Right atrium auricular region (tissue), 2 donors: ENCODE measurements around the gene NRIP1. TPM values are rescaled to one million over a fixed set of nuclear protein-coding genes. Genes with fewer than 3 reads are reported as not detected.

Experiments
- DNase-seq: peaks from one replicate; pipeline ENCODE4 v3.0.0-alpha.2; 2019; ENCODE audit warnings: low spot score
- H3K27ac ChIP-seq, 2 donors: fragments of 200-600 bp; sonication (generic); 1 replicate in 1 of 2; 2 replicates in 1 of 2; pipeline ENCODE4 v1.5.1; 2016 to 2019
- H3K27me3 ChIP-seq, 2 donors: fragments of 200-600 bp; sonication (generic); one replicate each; pipeline versions ENCODE4 v1.5.1 to v1.6.0; 2017 to 2019
- H3K36me3 ChIP-seq: fragments of 200-600 bp; sonication (generic); one replicate; pipeline ENCODE4 v1.5.1; 2016
- H3K4me1 ChIP-seq, 2 donors: fragments of 200-600 bp; sonication (generic); one replicate each; pipeline versions ENCODE4 v1.5.1 to v1.6.0; 2017 to 2019
- H3K4me3 ChIP-seq, 2 donors: fragments of 200-600 bp; sonication (generic); 1 replicate in 1 of 2; 2 replicates in 1 of 2; pipeline ENCODE4 v1.5.1; 2017 to 2019; ENCODE audit warnings: mild to moderate bottlenecking in 1 of 2, moderate library complexity in 1 of 2
- H3K9me3 ChIP-seq, 2 donors: fragments of 200-600 bp; sonication (generic); one replicate each; pipeline ENCODE4 v1.5.1; 2019
- CTCF ChIP-seq, 2 donors: fragments of 200-600 bp; sonication (generic); IDR thresholded peaks; one replicate each; pipeline ENCODE4 v1.5.1; 2019; ENCODE audit warnings: antibody characterized with exemption in 2 of 2
- total RNA-seq, 2 donors: library from RNA; depleted of rRNA; stranded (reverse); fragments of >200 nt; gene quantifications; one replicate each; pipeline ENCODE4 v1.1.0, GENCODE V29; 2016

The NRIP1 gene
- total RNA-seq, 2 donors from 2014 or later = 15.5 to 16.0 TPM

GRCh38 chr21:15009837-15010363 is 54.9 kb downstream of the NRIP1 start:
- Histone ChIP-seq H3K9me3 (no peaks in the 10 kb centered on the region), H3K4me1 (peaks cover 0 to 23% of the 10 kb centered on the region in 2 donors)
- no peak for DNase-seq

GRCh38 chr21:15007716-15008296 is 57.0 kb downstream of the NRIP1 start:
- Histone ChIP-seq H3K9me3 (no peaks in the 10 kb centered on the region), H3K4me1 (peaks cover 0 to 28% of the 10 kb centered on the region in 2 donors), H3K36me3 (no peaks in the 10 kb centered on the region), H3K27me3 (no peaks in the 10 kb centered on the region), H3K4me3 (no peak overlapping the region), H3K27ac (no peak overlapping the region)
- no peak for DNase-seq
- TF ChIP-seq CTCF (IDR thresholded peaks at IDR 0.05) = no peak

More at GRCh38 chr21:15009837-15010363, 54.9 kb downstream of the NRIP1 start:
- TF ChIP-seq CTCF (IDR thresholded peaks at IDR 0.05) = no peak
- Histone ChIP-seq H3K27me3 (no peaks in the 10 kb centered on the region), H3K27ac (no peak overlapping the region), H3K4me3 (no peak overlapping the region), H3K36me3 (no peaks in the 10 kb centered on the region)

GRCh38 chr21:15006594-15007230 is 58.1 kb downstream of the NRIP1 start:
- no peak for DNase-seq
- Histone ChIP-seq H3K27ac (no peak overlapping the region), H3K4me3 (no peak overlapping the region), H3K36me3 (no peaks in the 10 kb centered on the region), H3K9me3 (no peaks in the 10 kb centered on the region), H3K4me1 (peaks cover 0 to 38% of the 10 kb centered on the region in 2 donors), H3K27me3 (no peaks in the 10 kb centered on the region)
- no peak for TF ChIP-seq CTCF (IDR thresholded peaks at IDR 0.05)

GRCh38 chr21:15005391-15005790 is 59.4 kb downstream of the NRIP1 start:
- DNase-seq = no peak
- Histone ChIP-seq H3K27ac (peak overlapping the region; percentile 54 to 55), H3K9me3 (no peaks in the 10 kb centered on the region), H3K4me1 (peaks cover 0 to 46% of the 10 kb centered on the region in 2 donors), H3K4me3 (peak overlapping the region in 1 of 2 donors; percentile 7), H3K27me3 (no peaks in the 10 kb centered on the region), H3K36me3 (no peaks in the 10 kb centered on the region)
- TF ChIP-seq CTCF (IDR thresholded peaks at IDR 0.05) = no peak

GRCh38 chr21:15004721-15005370 is 60.0 kb downstream of the NRIP1 start:
- DNase-seq = no peak
- H3K27ac ChIP-seq = peak overlapping the region; percentile 54 to 55
- no peaks in the 10 kb centered on the region for H3K9me3 ChIP-seq
- TF ChIP-seq CTCF (IDR thresholded peaks at IDR 0.05) = no peak
- peaks cover 0 to 46% of the 10 kb centered on the region in 2 donors for H3K4me1 ChIP-seq
- H3K36me3 ChIP-seq = no peaks in the 10 kb centered on the region
- peak overlapping the region in 1 of 2 donors; percentile 7 for H3K4me3 ChIP-seq
- no peaks in the 10 kb centered on the region for H3K27me3 ChIP-seq
